ENCODE data around the gene SHISA7.
A peak's percentile ranks its signal among the peaks of the same experiment; 100 is the strongest.
"Not testable (repeated sequence)": the region's sequence is repeated elsewhere in the genome, so short reads cannot be mapped to it uniquely, and the experiment has no call there.

SHISA7 gene

GRCh38 chr19:55410168-55410567, 32.9 kb downstream of the SHISA7 start:
- DNase-seq (ENCODE audit: low read depth) = no peak
- H3K4me3 ChIP-seq (ENCODE audit: control insufficient read depth, low read depth, low read length) = no peak overlapping the region
- TF ChIP-seq CTCF (IDR thresholded peaks at IDR 0.05; ENCODE audit: control insufficient read depth, insufficient read depth, low read depth, low read length, missing control alignments) = no peak

- DNase-seq (ENCODE audit: low read depth); H3K4me3 ChIP-seq (ENCODE audit: control insufficient read depth, low read depth, low read length): not testable (repeated sequence)
These were observed 33.9 kb downstream of the SHISA7 start for GRCh38 chr19:55409179-55409578.

GRCh38 chr19:55408533-55408872, 34.6 kb downstream of the SHISA7 start:
- H3K4me3 ChIP-seq (ENCODE audit: control insufficient read depth, low read depth, low read length) = peak overlapping the region; percentile 39
- TF ChIP-seq CTCF (IDR thresholded peaks at IDR 0.05; ENCODE audit: control insufficient read depth, insufficient read depth, low read depth, low read length, missing control alignments) = no peak
- DNase-seq (ENCODE audit: low read depth) = no peak

- no peak for TF ChIP-seq CTCF (IDR thresholded peaks at IDR 0.05; ENCODE audit: control insufficient read depth, insufficient read depth, low read depth, low read length, missing control alignments)
- H3K4me3 ChIP-seq (ENCODE audit: control insufficient read depth, low read depth, low read length) = peak overlapping the region; percentile 55
These were observed 35.1 kb downstream of the SHISA7 start for GRCh38 chr19:55407800-55408532.

GRCh38 chr19:55407550-55407799, 35.6 kb downstream of the SHISA7 start, which contains the start of gene UBE2S:
TSS of gene UBE2S (minus strand) at chr19:55407788. CDS start at chr19:55407589, 199 bp downstream.
- H3K4me3 ChIP-seq (ENCODE audit: control insufficient read depth, low read depth, low read length) = peak within 1 kb of the TSS; percentile 80
- DNase-seq (ENCODE audit: low read depth) = not testable (repeated sequence)

More at GRCh38 chr19:55407800-55408532, 35.1 kb downstream of the SHISA7 start:
- DNase-seq (ENCODE audit: low read depth) = peak; percentile 97

GRCh38 chr19:55406826-55407549, 36.1 kb downstream of the SHISA7 start:
- TF ChIP-seq CTCF (IDR thresholded peaks at IDR 0.05; ENCODE audit: control insufficient read depth, insufficient read depth, low read depth, low read length, missing control alignments) = no peak
- peak overlapping the region; percentile 80 for H3K4me3 ChIP-seq (ENCODE audit: control insufficient read depth, low read depth, low read length)
- no peak for DNase-seq (ENCODE audit: low read depth)

- peak overlapping the region; percentile 80 for H3K4me3 ChIP-seq (ENCODE audit: control insufficient read depth, low read depth, low read length)
- no peak for DNase-seq (ENCODE audit: low read depth)
- TF ChIP-seq CTCF (IDR thresholded peaks at IDR 0.05; ENCODE audit: control insufficient read depth, insufficient read depth, low read depth, low read length, missing control alignments) = no peak
These were observed 36.8 kb downstream of the SHISA7 start for GRCh38 chr19:55406091-55406825.

All from AG09309 (cell line).